ENCODE measurements around the gene HSD17B13.

Gene HSD17B13

DNA sequence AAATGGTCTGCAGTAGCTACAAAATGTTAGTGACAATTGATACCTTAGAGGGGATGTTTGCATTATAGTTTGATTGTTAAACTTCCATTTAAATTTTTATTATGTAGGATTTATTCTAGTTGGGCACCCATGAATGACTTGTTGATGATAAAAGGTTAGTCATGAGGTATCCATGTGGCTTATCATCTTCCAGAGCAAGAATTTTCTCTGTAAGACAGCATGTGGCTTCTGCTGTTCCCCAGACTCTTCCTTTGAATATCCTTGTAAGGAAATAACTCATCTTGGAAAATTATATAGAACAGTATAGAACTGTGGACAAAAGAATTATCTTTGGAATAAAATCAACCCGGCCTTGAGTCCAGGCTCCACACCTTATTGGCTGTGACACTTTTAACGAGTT, 62.2 kb downstream of the HSD17B13 start:
- no peak for DNase-seq

DNA sequence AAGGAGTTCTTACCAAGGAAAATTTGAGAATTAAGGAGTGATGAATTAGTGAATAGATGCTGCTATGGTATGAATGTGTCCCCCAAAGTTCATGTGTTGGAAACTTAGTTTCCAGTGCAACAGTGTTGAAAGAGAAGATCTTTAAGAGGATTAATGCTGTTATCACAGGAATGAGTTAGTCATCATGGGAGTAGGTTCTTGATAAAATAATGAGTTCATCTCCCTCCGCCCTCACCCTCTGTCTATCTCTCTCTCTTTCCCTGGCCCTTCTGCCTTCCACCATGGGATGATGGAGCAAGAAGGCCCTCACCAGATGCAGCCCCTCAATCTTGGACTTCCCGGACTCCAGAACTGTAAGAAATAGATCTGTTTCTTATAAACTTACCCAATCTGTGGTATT, 64.0 kb downstream of the HSD17B13 start:
- no peak for DNase-seq

DNA sequence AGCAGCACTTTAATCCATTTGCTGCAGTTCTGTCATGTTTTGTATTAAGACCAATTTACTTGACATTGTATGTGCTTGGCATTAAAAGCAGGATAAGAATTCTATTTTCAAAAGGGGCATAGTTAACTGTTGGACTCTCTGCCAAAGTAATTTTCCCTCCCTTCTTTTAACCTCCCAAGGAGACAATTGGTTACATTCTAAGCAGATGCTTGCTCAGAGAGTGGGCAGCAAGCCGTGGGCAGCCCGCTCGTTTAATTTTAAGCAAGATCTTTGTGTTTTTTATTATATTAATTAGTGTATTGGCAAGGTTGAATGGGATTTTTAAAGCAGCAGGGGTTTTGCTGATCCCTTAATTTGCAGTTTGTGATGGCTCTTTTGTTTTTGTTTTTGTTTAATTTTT, 65.2 kb downstream of the HSD17B13 start:
- DNase-seq, result no peak

DNA sequence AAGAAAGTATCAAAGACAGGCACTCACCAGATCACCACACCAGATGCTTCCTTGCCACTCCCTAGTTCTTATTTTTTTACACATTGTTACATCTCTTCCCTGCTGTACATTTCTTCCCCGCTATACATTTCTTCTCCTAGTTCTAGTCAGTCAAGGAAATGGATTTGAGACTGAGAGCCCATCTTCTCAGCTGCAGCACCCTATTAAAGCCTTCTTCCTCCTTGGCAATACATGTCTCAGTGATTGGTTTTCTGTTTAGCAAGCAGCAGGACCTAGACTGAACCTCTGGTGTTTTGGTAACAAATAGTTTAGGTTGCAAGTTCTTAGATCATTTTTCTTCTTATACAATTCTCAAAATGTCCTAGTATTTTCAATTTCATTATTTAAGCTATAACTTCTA, 66.9 kb downstream of the HSD17B13 start:
- no peak for DNase-seq
